Activated naive CD4-positive, alpha-beta T cell treated with anti-CD3 and anti-CD28 coated beads, Interleukin-2, amount 50 U/mL, for 24 hours (primary cell): ENCODE results near the gene KRT6B.
"Not testable (repeated sequence)": the region's sequence is repeated elsewhere in the genome, so short reads cannot be mapped to it uniquely, and the experiment has no call there.

Source experiments
- H3K27ac Mint-ChIP-seq: one replicate; pipeline ENCODE4 v1.8.0; 2021; ENCODE audit warnings: mild to moderate bottlenecking, mixed read lengths
- H3K27me3 Mint-ChIP-seq: one replicate; pipeline ENCODE4 v1.8.0; 2021; ENCODE audit warnings: mixed read lengths
- H3K36me3 Mint-ChIP-seq: one replicate; pipeline ENCODE4 v1.8.0; 2021; ENCODE audit warnings: mixed read lengths
- H3K4me1 Mint-ChIP-seq: one replicate; pipeline ENCODE4 v1.8.0; 2021; ENCODE audit warnings: mixed read lengths
- H3K4me3 Mint-ChIP-seq: one replicate; pipeline ENCODE4 v1.8.0; 2021; ENCODE audit warnings: mild to moderate bottlenecking, mixed read lengths
- H3K9me3 Mint-ChIP-seq: one replicate; pipeline ENCODE4 v1.8.0; 2021; ENCODE audit warnings: mixed read lengths

KRT6B gene

GRCh38 chr12:52413782-52414345 is 38.1 kb downstream of the KRT6B start:
- peaks cover 1% of the 10 kb centered on the region for H3K27me3 Mint-ChIP-seq
- no peaks in the 10 kb centered on the region for H3K36me3 Mint-ChIP-seq
- no peaks in the 10 kb centered on the region for H3K9me3 Mint-ChIP-seq
- H3K4me1 Mint-ChIP-seq, result no peaks in the 10 kb centered on the region
- H3K4me3 Mint-ChIP-seq, result no peak overlapping the region
- H3K27ac Mint-ChIP-seq, result no peak overlapping the region

- no peaks in the 10 kb centered on the region for H3K36me3 Mint-ChIP-seq
- no peak overlapping the region for H3K27ac Mint-ChIP-seq
- H3K9me3 Mint-ChIP-seq, result no peaks in the 10 kb centered on the region
- no peaks in the 10 kb centered on the region for H3K4me1 Mint-ChIP-seq
- peaks cover 1% of the 10 kb centered on the region for H3K27me3 Mint-ChIP-seq
- H3K4me3 Mint-ChIP-seq, result no peak overlapping the region
Measured at GRCh38 chr12:52413202-52413601, 38.7 kb downstream of the KRT6B start.

GRCh38 chr12:52411815-52412214 is 40.1 kb downstream of the KRT6B start:
- no peaks in the 10 kb centered on the region for H3K9me3 Mint-ChIP-seq
- no peak overlapping the region for H3K27ac Mint-ChIP-seq
- H3K4me1 Mint-ChIP-seq, result no peaks in the 10 kb centered on the region
- H3K36me3 Mint-ChIP-seq, result no peaks in the 10 kb centered on the region
- H3K27me3 Mint-ChIP-seq, result peaks cover 1% of the 10 kb centered on the region
- no peak overlapping the region for H3K4me3 Mint-ChIP-seq

- not testable (repeated sequence) for H3K9me3 Mint-ChIP-seq, H3K27ac Mint-ChIP-seq, H3K27me3 Mint-ChIP-seq, H3K4me1 Mint-ChIP-seq, H3K36me3 Mint-ChIP-seq, H3K4me3 Mint-ChIP-seq
Measured at GRCh38 chr12:52410589-52411248, 41.2 kb downstream of the KRT6B start.

GRCh38 chr12:52407918-52408317 is 44.0 kb downstream of the KRT6B start:
- Mint-ChIP-seq H3K27me3 (no peaks in the 10 kb centered on the region), H3K4me3 (no peak overlapping the region), H3K27ac (no peak overlapping the region), H3K36me3 (no peaks in the 10 kb centered on the region), H3K4me1 (no peaks in the 10 kb centered on the region), H3K9me3 (no peaks in the 10 kb centered on the region)

- H3K4me1 Mint-ChIP-seq, result no peaks in the 10 kb centered on the region
- H3K27ac Mint-ChIP-seq, result no peak within 1 kb of the TSS
- H3K27me3 Mint-ChIP-seq, result no peaks in the 10 kb centered on the region
- H3K9me3 Mint-ChIP-seq, result no peaks in the 10 kb centered on the region
- H3K4me3 Mint-ChIP-seq, result no peak within 1 kb of the TSS
- H3K36me3 Mint-ChIP-seq, result no peaks in the 10 kb centered on the region
Measured at GRCh38 chr12:52405922-52406385, 46.0 kb downstream of the KRT6B start, which contains the start of gene KRT82. TSS of gene KRT82 (minus strand) at chr12:52406335. CDS start at chr12:52406277, 58 bp downstream.

GRCh38 chr12:52404951-52405350 is 47.0 kb downstream of the KRT6B start:
- no peak overlapping the region for H3K27ac Mint-ChIP-seq
- no peaks in the 10 kb centered on the region for H3K27me3 Mint-ChIP-seq
- no peaks in the 10 kb centered on the region for H3K9me3 Mint-ChIP-seq
- no peaks in the 10 kb centered on the region for H3K36me3 Mint-ChIP-seq
- H3K4me1 Mint-ChIP-seq, result no peaks in the 10 kb centered on the region
- H3K4me3 Mint-ChIP-seq, result no peak overlapping the region

GRCh38 chr12:52403561-52403960 is 48.4 kb downstream of the KRT6B start:
- Mint-ChIP-seq H3K4me1 (no peaks in the 10 kb centered on the region), H3K27ac (no peak overlapping the region), H3K4me3 (no peak overlapping the region), H3K27me3 (no peaks in the 10 kb centered on the region), H3K9me3 (no peaks in the 10 kb centered on the region), H3K36me3 (no peaks in the 10 kb centered on the region)

GRCh38 chr12:52402873-52403540 is 48.9 kb downstream of the KRT6B start:
- H3K27me3 Mint-ChIP-seq, result no peaks in the 10 kb centered on the region
- H3K36me3 Mint-ChIP-seq, result no peaks in the 10 kb centered on the region
- H3K4me1 Mint-ChIP-seq, result no peaks in the 10 kb centered on the region
- peak overlapping the region; percentile 25 for H3K27ac Mint-ChIP-seq
- no peak overlapping the region for H3K4me3 Mint-ChIP-seq
- no peaks in the 10 kb centered on the region for H3K9me3 Mint-ChIP-seq

GRCh38 chr12:52402377-52402776 is 49.6 kb downstream of the KRT6B start:
- no peaks in the 10 kb centered on the region for H3K27me3 Mint-ChIP-seq

GRCh38 chr12:52401926-52402325 is 50.0 kb downstream of the KRT6B start:
- H3K27me3 Mint-ChIP-seq, result no peaks in the 10 kb centered on the region
- no peaks in the 10 kb centered on the region for H3K36me3 Mint-ChIP-seq
- no peak overlapping the region for H3K4me3 Mint-ChIP-seq
- no peak overlapping the region for H3K27ac Mint-ChIP-seq
- no peaks in the 10 kb centered on the region for H3K4me1 Mint-ChIP-seq
- no peaks in the 10 kb centered on the region for H3K9me3 Mint-ChIP-seq

More at GRCh38 chr12:52402377-52402776, 49.6 kb downstream of the KRT6B start:
- Mint-ChIP-seq H3K4me3 (no peak overlapping the region), H3K27ac (no peak overlapping the region), H3K9me3 (no peaks in the 10 kb centered on the region), H3K4me1 (no peaks in the 10 kb centered on the region), H3K36me3 (no peaks in the 10 kb centered on the region)

- Mint-ChIP-seq H3K4me3 (no peak overlapping the region), H3K36me3 (no peaks in the 10 kb centered on the region), H3K27ac (no peak overlapping the region), H3K4me1 (no peaks in the 10 kb centered on the region), H3K9me3 (no peaks in the 10 kb centered on the region), H3K27me3 (no peaks in the 10 kb centered on the region)
Measured at GRCh38 chr12:52401526-52401925, 50.4 kb downstream of the KRT6B start.

GRCh38 chr12:52400906-52401305 is 51.0 kb downstream of the KRT6B start:
- Mint-ChIP-seq H3K27ac (no peak overlapping the region), H3K9me3 (no peaks in the 10 kb centered on the region), H3K4me3 (no peak overlapping the region), H3K4me1 (no peaks in the 10 kb centered on the region), H3K36me3 (no peaks in the 10 kb centered on the region), H3K27me3 (no peaks in the 10 kb centered on the region)

GRCh38 chr12:52399756-52400155 is 52.2 kb downstream of the KRT6B start:
- no peaks in the 10 kb centered on the region for H3K36me3 Mint-ChIP-seq
- H3K4me1 Mint-ChIP-seq, result no peaks in the 10 kb centered on the region
- no peaks in the 10 kb centered on the region for H3K27me3 Mint-ChIP-seq
- no peak overlapping the region for H3K27ac Mint-ChIP-seq
- no peaks in the 10 kb centered on the region for H3K9me3 Mint-ChIP-seq
- no peak overlapping the region for H3K4me3 Mint-ChIP-seq

GRCh38 chr12:52398176-52398575 is 53.8 kb downstream of the KRT6B start:
- Mint-ChIP-seq H3K36me3 (no peaks in the 10 kb centered on the region), H3K27me3 (no peaks in the 10 kb centered on the region), H3K9me3 (no peaks in the 10 kb centered on the region), H3K4me3 (no peak overlapping the region), H3K27ac (no peak overlapping the region), H3K4me1 (no peaks in the 10 kb centered on the region)

- H3K36me3 Mint-ChIP-seq, result no peaks in the 10 kb centered on the region
- H3K4me1 Mint-ChIP-seq, result no peaks in the 10 kb centered on the region
- H3K27ac Mint-ChIP-seq, result no peak overlapping the region
- H3K4me3 Mint-ChIP-seq, result no peak overlapping the region
- no peaks in the 10 kb centered on the region for H3K27me3 Mint-ChIP-seq
- no peaks in the 10 kb centered on the region for H3K9me3 Mint-ChIP-seq
Measured at GRCh38 chr12:52396656-52397055, 55.3 kb downstream of the KRT6B start.
